HG02973 (cell line): ENCODE results near the gene VPREB3.

Experiments used
- ATAC-seq: cut with Tn5 transposase; IDR thresholded peaks from one replicate; pipeline ENCODE4 v1.9.1; 2021; ENCODE audit warnings: moderate library complexity; ENCODE audit not compliant: unreplicated experiment

The VPREB3 gene

GRCh38 chr22:23767673-23768548 lies 13.7 kb upstream of the VPREB3 start, which contains the start of gene CHCHD10:
TSS of gene CHCHD10 (minus strand) at chr22:23767972. CDS start at chr22:23767874, 98 bp downstream.
- ATAC-seq: no peak

- no peak for ATAC-seq
Observed at GRCh38 chr22:23767303-23767672, 13.1 kb upstream of the VPREB3 start.

- no peak for ATAC-seq
Observed at GRCh38 chr22:23764899-23765881, 11.0 kb upstream of the VPREB3 start.

GRCh38 chr22:23763954-23764353 lies 9.7 kb upstream of the VPREB3 start:
- ATAC-seq: no peak

- no peak for ATAC-seq
Observed at GRCh38 chr22:23763579-23763945, 9.3 kb upstream of the VPREB3 start.

GRCh38 chr22:23762842-23763578 lies 8.8 kb upstream of the VPREB3 start, which contains the start of gene C22orf15:
TSS of gene C22orf15 (plus strand) at chr22:23762990. CDS start at chr22:23763307, 317 bp downstream.
- ATAC-seq: no peak

- no peak for ATAC-seq
Observed at GRCh38 chr22:23760056-23760455, 5.8 kb upstream of the VPREB3 start.

- no peak for ATAC-seq
Observed at GRCh38 chr22:23759566-23759965, 5.3 kb upstream of the VPREB3 start.

- ATAC-seq: no peak
Observed at GRCh38 chr22:23756891-23757290, 2.7 kb upstream of the VPREB3 start.

- no peak for ATAC-seq
Observed at GRCh38 chr22:23755711-23756110, 1.5 kb upstream of the VPREB3 start.

- ATAC-seq: no peak
Observed at GRCh38 chr22:23754980-23755636, 883 bp upstream of the VPREB3 start.

GRCh38 chr22:23753385-23753784 lies 840 bp downstream of the VPREB3 start:
- no peak for ATAC-seq

- no peak for ATAC-seq
Observed at GRCh38 chr22:23752750-23753149, 1.5 kb downstream of the VPREB3 start.

GRCh38 chr22:23752090-23752691 lies 2.0 kb downstream of the VPREB3 start:
- no peak for ATAC-seq

- no peak for ATAC-seq
Observed at GRCh38 chr22:23751441-23751996, 2.7 kb downstream of the VPREB3 start.

- peak; percentile 74 for ATAC-seq
Observed at GRCh38 chr22:23750714-23751440, 3.3 kb downstream of the VPREB3 start, which contains the start of gene ZNF70. TSS of gene ZNF70 (minus strand) at chr22:23751112. CDS start at chr22:23745140, 5,972 bp downstream.

- no peak for ATAC-seq
Observed at GRCh38 chr22:23750367-23750713, 3.9 kb downstream of the VPREB3 start.

- ATAC-seq: no peak
Observed at GRCh38 chr22:23749841-23750301, 4.4 kb downstream of the VPREB3 start.

- no peak for ATAC-seq
Observed at GRCh38 chr22:23745791-23746190, 8.4 kb downstream of the VPREB3 start.
